Brain microvascular endothelial cell (primary cell): Measurements from ENCODE around the gene ADAMTS2.

Experiments
- DNase-seq: peaks from one replicate; pipeline ENCODE4 v3.0.0-alpha.2; 2020
- H3K27ac ChIP-seq: fragments of 250-450 bp; sonication (Bioruptor Pico); 2 replicates; pipeline ENCODE4 v1.5.1; 2020; ENCODE audit warnings: mild to moderate bottlenecking, moderate library complexity
- H3K27me3 ChIP-seq: fragments of 250-450 bp; sonication (Bioruptor Pico); replicated peaks from 2 replicates; pipeline ENCODE4 v1.5.1; 2020; ENCODE audit warnings: mild to moderate bottlenecking
- H3K36me3 ChIP-seq: fragments of 250-450 bp; sonication (Bioruptor Pico); replicated peaks from 2 replicates; pipeline ENCODE4 v1.5.1; 2020; ENCODE audit warnings: mild to moderate bottlenecking
- H3K4me3 ChIP-seq: 2 replicates; pipeline ENCODE4 v1.5.1; 2011; ENCODE audit warnings: low read depth, mild to moderate bottlenecking, control low read depth, low read length, moderate library complexity
- CTCF ChIP-seq: IDR thresholded peaks from 2 replicates; pipeline ENCODE4 v1.5.1; 2011; ENCODE audit warnings: low read depth, mild to moderate bottlenecking, moderate library complexity, low read length, control low read depth, inconsistent platforms; ENCODE audit errors: missing control alignments
- in situ Hi-C: cut with HindIII; loops from 2 replicates; pipeline ENCODE4 v1.10.0; 2017; ENCODE audit warnings: low sequenced_read_pairs, low pct_ligation_motif_present

The ADAMTS2 gene

GRCh38 chr5:179253730-179254129 lies 91.5 kb downstream of the ADAMTS2 start:
- Histone ChIP-seq H3K27ac (no peak overlapping the region), H3K4me3 (no peak overlapping the region), H3K36me3 (no peaks in the 10 kb centered on the region), H3K27me3 (no peaks in the 10 kb centered on the region)
- no peak for TF ChIP-seq CTCF
- in situ Hi-C loops = no loop called here
- no peak for DNase-seq

- Histone ChIP-seq H3K27me3 (no peaks in the 10 kb centered on the region), H3K4me3 (no peak overlapping the region), H3K36me3 (no peaks in the 10 kb centered on the region), H3K27ac (no peak overlapping the region)
- no peak for DNase-seq
- TF ChIP-seq CTCF = no peak
- in situ Hi-C loops = no loop called here
These were observed 93.8 kb downstream of the ADAMTS2 start for GRCh38 chr5:179251276-179251969.

GRCh38 chr5:179250561-179251225 lies 94.6 kb downstream of the ADAMTS2 start:
- DNase-seq = no peak
- Histone ChIP-seq H3K36me3 (no peaks in the 10 kb centered on the region), H3K4me3 (no peak overlapping the region), H3K27ac (no peak overlapping the region), H3K27me3 (no peaks in the 10 kb centered on the region)
- in situ Hi-C loops = no loop called here
- TF ChIP-seq CTCF = no peak

GRCh38 chr5:179246227-179246626 lies 99.0 kb downstream of the ADAMTS2 start:
- in situ Hi-C loops = no loop called here
- Histone ChIP-seq H3K27ac (no peak overlapping the region), H3K36me3 (no peaks in the 10 kb centered on the region), H3K4me3 (no peak overlapping the region), H3K27me3 (no peaks in the 10 kb centered on the region)
- no peak for TF ChIP-seq CTCF
- no peak for DNase-seq

GRCh38 chr5:179245031-179245430 lies 100.2 kb downstream of the ADAMTS2 start:
- in situ Hi-C loops = no loop called here
- Histone ChIP-seq H3K36me3 (no peaks in the 10 kb centered on the region), H3K27me3 (no peaks in the 10 kb centered on the region)

More at GRCh38 chr5:179245031-179245430, 100.2 kb downstream of the ADAMTS2 start:
- no peak for DNase-seq
- Histone ChIP-seq H3K4me3 (no peak overlapping the region), H3K27ac (no peak overlapping the region)
- no peak for TF ChIP-seq CTCF
